SK-N-MC (cell line): ENCODE measurements around the gene TMEM163.

Source experiments
- EZH2 ChIP-seq: fragments of 200-600 bp; sonication (generic); IDR thresholded peaks from one replicate; pipeline ENCODE4 v1.6.1; 2017; ENCODE audit warnings: antibody characterized with exemption
- POLR2AphosphoS5 ChIP-seq: IDR thresholded peaks from 2 replicates; pipeline ENCODE4 v1.6.1; 2012; ENCODE audit warnings: mild to moderate bottlenecking, low read depth, low read length, borderline replicate concordance

DNA sequence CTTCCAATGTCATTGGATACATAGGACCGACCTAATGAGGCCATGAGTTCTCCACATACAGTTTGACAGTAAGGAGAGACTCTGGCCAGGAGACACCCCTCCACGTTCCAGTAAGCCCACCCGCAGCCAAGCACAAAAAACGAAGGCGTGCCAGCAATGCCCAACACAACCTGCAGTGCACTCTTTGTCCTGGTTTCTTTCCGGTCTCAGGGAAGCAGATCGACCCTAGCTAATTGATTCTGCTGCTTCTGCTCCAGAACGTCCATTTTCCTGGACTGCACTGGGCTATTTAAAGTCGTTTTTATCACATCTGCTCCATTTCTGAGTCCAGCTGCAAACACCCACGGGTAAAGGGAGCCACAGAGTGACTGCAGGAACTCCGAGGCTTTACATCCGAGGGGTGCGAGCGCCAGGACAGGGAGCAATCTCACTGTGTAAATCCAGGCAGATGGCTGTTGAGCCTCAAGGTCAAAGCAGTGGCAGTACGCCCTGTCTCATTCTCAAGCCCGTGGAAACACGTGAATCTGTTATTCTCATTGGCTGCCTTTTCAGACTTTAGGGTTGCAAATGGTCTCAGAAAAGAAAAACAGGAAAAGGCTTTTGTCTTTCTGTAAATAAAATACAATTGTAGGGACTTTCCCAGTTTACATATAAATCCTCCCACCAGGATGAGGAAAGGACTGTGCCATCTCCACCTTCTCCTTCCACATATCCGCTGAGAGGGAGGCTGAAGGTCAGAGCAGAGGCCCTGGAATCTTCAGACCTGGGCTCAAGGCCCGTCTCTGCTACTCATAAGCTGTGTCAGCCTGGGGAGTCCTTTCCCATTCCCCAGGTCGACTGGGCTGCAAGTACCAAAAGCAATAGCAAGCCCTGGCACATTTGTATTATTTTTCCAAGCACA lies 40.7 kb downstream of the TMEM163 start:
- TF ChIP-seq EZH2 (no peak), POLR2AphosphoS5 (no peak)
